Endothelial cell of umbilical vein (primary cell): ENCODE results near the gene KAT14. TPM values are rescaled to one million over a fixed set of nuclear protein-coding genes. Genes with fewer than 3 reads are reported as not detected.

ENCODE experiments used
- BruUV-seq: library from RNA; stranded (reverse); fragments of 400-500 nt; replicated peaks from 2 replicates; lab custom pipeline; 2021; lab: Mats Ljungman, UMichigan
- CTCF ChIA-PET: fragments of 300-600, 350-600 bp; sonication (Branson Sonifier 250); formaldehyde crosslinking; loops from one replicate; lab custom pipeline; 2021; ENCODE audit warnings: antibody characterized with exemption, inconsistent platforms; lab: Charles Lee
- POLR2A ChIA-PET: fragments of 300-600, 350-600 bp; sonication (Branson Sonifier 250); formaldehyde crosslinking; loops from one replicate; lab custom pipeline; 2021; ENCODE audit warnings: antibody characterized with exemption, inconsistent platforms; lab: Charles Lee
- DNase-seq: peaks from one replicate; pipeline ENCODE4 v3.0.0-alpha.2; 2011; ENCODE audit warnings: low read depth, low spot score
- FAIRE-seq: peaks from 2 replicates; lab custom pipeline; 2011; peaks lifted over from hg19 to GRCh38; lab: Jason Lieb, UNC
- H2AFZ ChIP-seq: 2 replicates; pipeline ENCODE4 v1.6.0; 2012; ENCODE audit warnings: low read depth, low read length, control low read depth, inconsistent platforms
- H3K27ac ChIP-seq: 2 replicates; pipeline ENCODE4 v1.5.1; 2011; ENCODE audit warnings: low read depth, mild to moderate bottlenecking, control low read depth, low read length, moderate library complexity; ENCODE audit not compliant: insufficient read depth
- H3K27me3 ChIP-seq, 2 experiments: 2 replicates each; pipeline versions ENCODE4 v1.6.0 to v1.6.1; 2011; ENCODE audit warnings: low read length in 2 of 2, mixed read lengths in 1 of 2; ENCODE audit not compliant: control insufficient read depth in 2 of 2, insufficient read depth in 2 of 2
- H3K36me3 ChIP-seq, 2 experiments: 2 replicates in 1 of 2; 3 replicates in 1 of 2; pipeline ENCODE4 v1.5.1; 2011; ENCODE audit warnings: low read length in 2 of 2, mild to moderate bottlenecking in 1 of 2, moderate library complexity in 1 of 2; ENCODE audit not compliant: control insufficient read depth in 2 of 2, insufficient read depth in 2 of 2; ENCODE audit errors: extremely low read depth in 1 of 2
- H3K4me1 ChIP-seq: 3 replicates; pipeline ENCODE4 v1.5.1; 2011; ENCODE audit warnings: mild to moderate bottlenecking, low read length; ENCODE audit not compliant: control insufficient read depth, insufficient read depth; ENCODE audit errors: extremely low read depth
- H3K4me2 ChIP-seq: 2 replicates; pipeline ENCODE4 v1.6.1; 2011; ENCODE audit warnings: low read length, control low read depth, mixed read lengths; ENCODE audit not compliant: insufficient read depth
- H3K4me3 ChIP-seq, 3 experiments: fragments of 200-600 bp in 1 of 3; sonication (generic), shearing (Covaris generic) in 1 of 3; replicated peaks in 1 of 3; 2 replicates each; pipeline ENCODE4 v1.5.1; 2011 to 2016; ENCODE audit warnings: control low read depth in 3 of 3, low read length in 3 of 3, mild to moderate bottlenecking in 2 of 3, inconsistent platforms in 1 of 3, low read depth in 1 of 3, moderate library complexity in 1 of 3; ENCODE audit not compliant: insufficient read depth in 1 of 3
- H3K79me2 ChIP-seq: 2 replicates; pipeline ENCODE4 v1.6.0; 2012; ENCODE audit warnings: low read length, inconsistent platforms; ENCODE audit not compliant: control insufficient read depth, insufficient read depth
- H3K9ac ChIP-seq: replicated peaks from 2 replicates; pipeline ENCODE3; 2011; ENCODE audit warnings: low read length, control low read depth; ENCODE audit not compliant: insufficient read depth; ENCODE audit errors: extremely low read depth
- H3K9me1 ChIP-seq: replicated peaks from 3 replicates; pipeline ENCODE4 v1.6.0; 2011; ENCODE audit warnings: mild to moderate bottlenecking, low read length; ENCODE audit not compliant: control insufficient read depth, insufficient read depth; ENCODE audit errors: extremely low read depth
- H3K9me3 ChIP-seq: replicated peaks from 2 replicates; pipeline ENCODE4 v1.5.1; 2012; ENCODE audit warnings: low read length, inconsistent platforms; ENCODE audit not compliant: control insufficient read depth, insufficient read depth
- H4K20me1 ChIP-seq: replicated peaks from 2 replicates; pipeline ENCODE3; 2011; ENCODE audit warnings: mild to moderate bottlenecking, low read length; ENCODE audit not compliant: control insufficient read depth, insufficient read depth; ENCODE audit errors: extremely low read depth
- CTCF ChIP-seq, 2 donors: IDR thresholded peaks; 1 replicate in 1 of 2; 2 replicates in 1 of 2; pipeline ENCODE4 v1.5.1; 2011; ENCODE audit warnings: low read length in 2 of 2, mild to moderate bottlenecking in 2 of 2, moderate library complexity in 2 of 2, control low read depth in 1 of 2, inconsistent platforms in 1 of 2, low read depth in 1 of 2; ENCODE audit not compliant: insufficient read depth in 1 of 2; ENCODE audit errors: extremely low read depth in 1 of 2
- EZH2 ChIP-seq: IDR thresholded peaks from 2 replicates; pipeline ENCODE4 v1.6.1; 2012; ENCODE audit warnings: borderline replicate concordance, low read depth, mild to moderate bottlenecking, moderate library complexity, low read length, inconsistent platforms; ENCODE audit not compliant: severe bottlenecking
- FOS ChIP-seq: IDR thresholded peaks from 2 replicates; pipeline ENCODE4 v1.6.1; 2011; ENCODE audit warnings: mild to moderate bottlenecking, low read length, moderate library complexity, borderline replicate concordance; ENCODE audit not compliant: insufficient read depth
- GATA2 ChIP-seq: IDR thresholded peaks from 2 replicates; pipeline ENCODE4 v1.7.0; 2011; ENCODE audit warnings: low read depth, mild to moderate bottlenecking, moderate library complexity, mixed read lengths, low read length; ENCODE audit not compliant: insufficient read length, insufficient read depth
- JUN ChIP-seq: IDR thresholded peaks from 2 replicates; pipeline ENCODE4 v1.6.1; 2011; ENCODE audit warnings: borderline replicate concordance, low read depth; ENCODE audit not compliant: insufficient read length, insufficient read depth
- MAX ChIP-seq: IDR thresholded peaks from 2 replicates; pipeline ENCODE4 v1.6.1; 2011; ENCODE audit not compliant: insufficient read depth, insufficient read length
- MYC ChIP-seq: IDR thresholded peaks from one replicate; pipeline ENCODE4 v1.6.1; 2011; ENCODE audit warnings: mild to moderate bottlenecking, low read depth, low read length
- POLR2A ChIP-seq: IDR thresholded peaks from 2 replicates; pipeline ENCODE4 v1.6.1; 2012; ENCODE audit warnings: low read depth, mild to moderate bottlenecking, control low read depth, low read length
- POLR2AphosphoS5 ChIP-seq: IDR thresholded peaks from 2 replicates; pipeline ENCODE4 v1.6.1; 2012; ENCODE audit warnings: low read depth, mild to moderate bottlenecking, control low read depth, low read length, moderate library complexity; ENCODE audit not compliant: insufficient read depth
- dilution Hi-C: fragments of 300-500 bp; cut with MboI; formaldehyde crosslinking; loops from one replicate; pipeline ENCODE4 v1.15.0; 2019; ENCODE audit warnings: low sequenced_read_pairs; ENCODE audit not compliant: extremely low pct_ligation_motif_present
- intact Hi-C: fragments of 100-400 bp; cut with micrococcal nuclease; formaldehyde crosslinking; loops from one replicate; pipeline ENCODE4 v1.10.0; 2022
- polyA plus RNA-seq, 4 experiments: library from polyadenylated mRNA; depleted of rRNA in 3 of 4; stranded (reverse) in 3 of 4; unstranded in 1 of 4; fragments of >200 nt; gene quantifications; 2 replicates each; pipeline versions ENCODE4 v1.2.1 to v1.2.3, GENCODE V29; 2011 to 2012; ENCODE audit warnings: missing spikeins in 1 of 4
- total RNA-seq: library from RNA; stranded (reverse); gene quantifications from 2 replicates; pipeline ENCODE4 v1.2.3, GENCODE V29; 2021

The KAT14 gene
- total and polyA plus RNA-seq, 2 donors (not counting 3 experiments of a cell fraction or from before 2014, with no cell fraction given) = 6.7 to 11.7 TPM

- no peak overlapping the region for H3K27ac ChIP-seq
- no peaks in the 10 kb centered on the region for H3K4me1 ChIP-seq
- POLR2A ChIA-PET = no interaction called here
- no peak for FAIRE-seq
- no peaks in the 10 kb centered on the region for H3K9me1 ChIP-seq
- H3K9ac ChIP-seq = no peak overlapping the region
- H3K4me2 ChIP-seq = no peak overlapping the region
- dilution Hi-C loops = no loop called here
- no peaks in the 10 kb centered on the region for H3K79me2 ChIP-seq
- H3K36me3 ChIP-seq = no peaks in the 10 kb centered on the region
- no peaks in the 10 kb centered on the region for H3K9me3 ChIP-seq
- DNase-seq = no peak
- no TSS peak for BruUV-seq
- no peak overlapping the region for H3K4me3 ChIP-seq
- no peaks in the 10 kb centered on the region for H4K20me1 ChIP-seq
- CTCF ChIA-PET = no interaction called here
- no peak for TF ChIP-seq FOS
- TF ChIP-seq POLR2AphosphoS5 = no peak
- TF ChIP-seq CTCF (IDR thresholded peaks at IDR 0.05; ENCODE audit: extremely low read depth in 1 of 2, insufficient read depth in 1 of 2, low read depth in 1 of 2, low read length in 2 of 2) = no peak
- TF ChIP-seq MAX = no peak
- TF ChIP-seq MYC = no peak
- TF ChIP-seq EZH2 = no peak
- TF ChIP-seq GATA2 = no peak
- TF ChIP-seq POLR2A = no peak
- TF ChIP-seq JUN = no peak
- peaks cover 0 to 2% of the 10 kb centered on the region in 2 experiments for H3K27me3 ChIP-seq
- intact Hi-C loops = no loop called here
- no peak overlapping the region for H2AFZ ChIP-seq
These were observed 75.3 kb downstream of the KAT14 start for GRCh38 chr20:18213002-18213401.
